Measurements from ENCODE around the gene TDP2.
"Not testable (repeated sequence)": the region's sequence is repeated elsewhere in the genome, so short reads cannot be mapped to it uniquely, and the experiment has no call there.

Gene TDP2

GRCh38 chr6:24680582-24680981 lies 13.9 kb upstream of the TDP2 start:
- DNase-seq (ENCODE audit: low read depth in 2 of 2), result no peak

- DNase-seq (ENCODE audit: low read depth in 2 of 2), result not testable (repeated sequence)
Measured at GRCh38 chr6:24678792-24679352, 12.2 kb upstream of the TDP2 start.

GRCh38 chr6:24673625-24674024 lies 6.9 kb upstream of the TDP2 start:
- DNase-seq (ENCODE audit: low read depth in 2 of 2), result no peak

GRCh38 chr6:24672620-24673182 lies 6.0 kb upstream of the TDP2 start:
- no peak for DNase-seq (ENCODE audit: low read depth in 2 of 2)

- not testable (repeated sequence) for DNase-seq (ENCODE audit: low read depth in 2 of 2)
Measured at GRCh38 chr6:24671077-24671476, 4.4 kb upstream of the TDP2 start.

GRCh38 chr6:24670492-24670891 lies 3.8 kb upstream of the TDP2 start:
- not testable (repeated sequence) for DNase-seq (ENCODE audit: low read depth in 2 of 2)

- DNase-seq (ENCODE audit: low read depth in 2 of 2), result no peak
Measured at GRCh38 chr6:24668997-24669361, 2.3 kb upstream of the TDP2 start.

GRCh38 chr6:24668066-24668996 lies 1.6 kb upstream of the TDP2 start:
- not testable (repeated sequence) for DNase-seq (ENCODE audit: low read depth in 2 of 2)

GRCh38 chr6:24667378-24667803 lies 692 bp upstream of the TDP2 start:
- no peak for DNase-seq (ENCODE audit: low read depth in 2 of 2)

GRCh38 chr6:24666097-24666640 lies 530 bp downstream of the TDP2 start:
- DNase-seq (ENCODE audit: low read depth in 2 of 2), result no peak

- DNase-seq (ENCODE audit: low read depth in 2 of 2), result no peak
Measured at GRCh38 chr6:24664046-24664987, 2.4 kb downstream of the TDP2 start.

- DNase-seq (ENCODE audit: low read depth in 2 of 2), result no peak
Measured at GRCh38 chr6:24663189-24663588, 3.5 kb downstream of the TDP2 start.

GRCh38 chr6:24662236-24662635 lies 4.5 kb downstream of the TDP2 start:
- DNase-seq (ENCODE audit: low read depth in 2 of 2), result no peak

- not testable (repeated sequence) for DNase-seq (ENCODE audit: low read depth in 2 of 2)
Measured at GRCh38 chr6:24661759-24662158, 4.9 kb downstream of the TDP2 start.

- DNase-seq (ENCODE audit: low read depth in 2 of 2), result no peak
Measured at GRCh38 chr6:24660105-24660504, 6.6 kb downstream of the TDP2 start.

- no peak for DNase-seq (ENCODE audit: low read depth in 2 of 2)
Measured at GRCh38 chr6:24659561-24659960, 7.1 kb downstream of the TDP2 start.

- DNase-seq (ENCODE audit: low read depth in 2 of 2), result no peak
Measured at GRCh38 chr6:24658573-24659560, 7.8 kb downstream of the TDP2 start.

GRCh38 chr6:24655215-24655614 lies 11.5 kb downstream of the TDP2 start:
- DNase-seq (ENCODE audit: low read depth in 2 of 2), result no peak

- no peak for DNase-seq (ENCODE audit: low read depth in 2 of 2)
Measured at GRCh38 chr6:24650365-24650764, 16.3 kb downstream of the TDP2 start.

- DNase-seq (ENCODE audit: low read depth in 2 of 2), result no peak
Measured at GRCh38 chr6:24649691-24650090, 17.0 kb downstream of the TDP2 start.
